ENCODE results near the gene HINT3. TPM values are rescaled to one million over a fixed set of nuclear protein-coding genes. Genes with fewer than 3 reads are reported as not detected.

The HINT3 gene
- total RNA-seq, 2 experiments from 2014 or later = 10.4 TPM

- no peaks in the 10 kb centered on the region for H3K4me1 ChIP-seq (ENCODE audit: insufficient read depth, low read length)
- ChIA-PET POLR2A (interaction anchor here (3.0 kb wide), 1 partner anchor 161 kb away, joined by 15 read pairs; the partner anchor contains the start of gene NCOA7), CTCF (interaction anchor here (1.5 kb wide), 1 partner anchor 23 kb away, joined by 5 read pairs; no protein-coding TSS in a partner anchor)
- no peak overlapping the region for H3K27ac ChIP-seq (ENCODE audit: low read depth in 1 of 2, low read length in 2 of 2)
- DNase-seq (no peak), ATAC-seq (ENCODE audit: poor library complexity) (no peak)
- Mint-ChIP-seq H3K4me3 (no peak overlapping the region), H3K27me3 (no peaks in the 10 kb centered on the region), H3K9me3 (no peaks in the 10 kb centered on the region), H3K27ac (no peak overlapping the region), H3K4me1 (ENCODE audit: low read depth) (peaks cover 6% of the 10 kb centered on the region), H3K36me3 (ENCODE audit: low read depth) (no peaks in the 10 kb centered on the region)
- H3K27me3 ChIP-seq (ENCODE audit: control insufficient read depth in 1 of 2, insufficient read depth in 2 of 2, low read length in 2 of 2) = no peaks in the 10 kb centered on the region
- TF ChIP-seq CTCF (IDR thresholded peaks at IDR 0.05) = no peak
- intact Hi-C loops (cut with DNase I, micrococcal nuclease) = no loop called here
- H3K4me3 ChIP-seq (ENCODE audit: low read length) = no peak overlapping the region
- H3K9me3 ChIP-seq (ENCODE audit: control insufficient read depth in 1 of 2, insufficient read depth in 1 of 2, low read length in 2 of 2) = no peaks in the 10 kb centered on the region
- H3K36me3 ChIP-seq (ENCODE audit: insufficient read depth, low read length) = no peaks in the 10 kb centered on the region
Measured at GRCh38 chr6:125951323-125951722, 5.2 kb upstream of the HINT3 start.

DNA sequence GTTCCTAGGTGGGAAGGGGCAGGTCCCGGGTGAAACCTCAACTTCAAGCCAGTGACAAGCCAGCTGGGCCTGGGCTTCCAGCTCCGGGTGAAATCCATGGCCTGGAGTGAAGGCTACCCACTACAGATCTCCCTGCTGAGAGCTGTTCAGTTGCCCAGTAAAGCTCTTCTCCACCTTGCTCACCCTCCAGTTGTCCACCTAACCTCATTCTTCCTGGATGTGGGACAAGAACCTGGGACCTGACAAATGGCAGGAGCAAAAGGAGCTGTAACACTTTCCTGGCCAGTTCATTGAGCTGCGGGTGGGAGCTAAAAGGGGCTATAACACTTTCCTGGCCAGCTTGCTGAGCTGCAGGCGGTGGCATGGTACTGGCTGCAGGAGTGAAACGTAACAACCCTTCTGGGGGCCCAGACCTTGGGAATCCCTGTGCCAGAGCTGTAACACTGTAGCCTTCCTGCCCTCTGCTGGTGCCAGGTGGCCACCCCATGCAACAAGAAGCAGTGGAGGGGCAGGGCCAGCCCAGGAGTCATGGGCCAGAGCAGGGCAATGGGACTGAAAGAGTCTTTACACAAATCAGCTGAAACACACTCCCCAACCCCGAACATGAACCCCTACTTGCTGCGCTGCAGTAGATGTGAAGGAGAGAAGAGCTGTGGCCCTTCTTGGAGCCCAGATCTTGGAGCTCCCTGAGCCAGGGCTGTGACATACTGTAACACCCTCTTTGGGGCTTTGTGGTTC is 3.6 kb upstream of the HINT3 start:
- H3K9me3 Mint-ChIP-seq = no peaks in the 10 kb centered on the region
- DNase-seq = peak in 1 of 14 experiments; percentile 30
- POLR2A ChIA-PET = interaction anchor here (0.8 to 3.0 kb wide), 2 partner anchors 163 to 172 kb away, joined by 3 to 15 read pairs; partner anchors contain the start of gene NCOA7

GRCh38 chr6:125953502-125953875 is 3.1 kb upstream of the HINT3 start:
- no peak overlapping the region for H3K4me3 Mint-ChIP-seq
- H3K4me1 Mint-ChIP-seq (ENCODE audit: low read depth) = peaks cover 9% of the 10 kb centered on the region
- no peak for ATAC-seq (ENCODE audit: poor library complexity)
- Histone ChIP-seq H3K9me3 (ENCODE audit: control insufficient read depth in 1 of 2, insufficient read depth in 1 of 2, low read length in 2 of 2) (no peaks in the 10 kb centered on the region), H3K4me3 (ENCODE audit: low read length) (no peak overlapping the region), H3K4me1 (ENCODE audit: insufficient read depth, low read length) (peaks cover 12% of the 10 kb centered on the region), H3K36me3 (ENCODE audit: insufficient read depth, low read length) (no peaks in the 10 kb centered on the region), H3K27ac (ENCODE audit: low read depth in 1 of 2, low read length in 2 of 2) (no peak overlapping the region), H3K27me3 (ENCODE audit: control insufficient read depth in 1 of 2, insufficient read depth in 2 of 2, low read length in 2 of 2) (no peaks in the 10 kb centered on the region)
- H3K27me3 Mint-ChIP-seq = no peaks in the 10 kb centered on the region
- peak in 1 of 14 experiments; percentile 23 for DNase-seq
- no peaks in the 10 kb centered on the region for H3K36me3 Mint-ChIP-seq (ENCODE audit: low read depth)
- H3K27ac Mint-ChIP-seq = no peak overlapping the region
- intact Hi-C loops (cut with DNase I, micrococcal nuclease) = no loop called here
- POLR2A ChIA-PET = interaction anchor here (0.8 to 3.0 kb wide), 2 partner anchors 163 to 172 kb away, joined by 3 to 15 read pairs; partner anchors contain the start of gene NCOA7
- H3K9me3 Mint-ChIP-seq = no peaks in the 10 kb centered on the region
- no peak for TF ChIP-seq CTCF (IDR thresholded peaks at IDR 0.05)
- CTCF ChIA-PET = interaction anchor here (1.0 kb wide), 1 partner anchor 172 kb away, joined by 3 read pairs; no protein-coding TSS in a partner anchor

More for the DNA sequence above, 3.6 kb upstream of the HINT3 start:
- no peak overlapping the region for H3K4me3 ChIP-seq (ENCODE audit: low read length)
- no peak for ATAC-seq (ENCODE audit: poor library complexity)
- H3K27me3 ChIP-seq (ENCODE audit: control insufficient read depth in 1 of 2, insufficient read depth in 2 of 2, low read length in 2 of 2) = no peaks in the 10 kb centered on the region
- Mint-ChIP-seq H3K4me3 (no peak overlapping the region), H3K4me1 (ENCODE audit: low read depth) (peaks cover 9% of the 10 kb centered on the region), H3K27me3 (no peaks in the 10 kb centered on the region), H3K27ac (no peak overlapping the region), H3K36me3 (ENCODE audit: low read depth) (no peaks in the 10 kb centered on the region)
- H3K36me3 ChIP-seq (ENCODE audit: insufficient read depth, low read length) = no peaks in the 10 kb centered on the region
- no peak for TF ChIP-seq CTCF (IDR thresholded peaks at IDR 0.05)
- no peak overlapping the region for H3K27ac ChIP-seq (ENCODE audit: low read depth in 1 of 2, low read length in 2 of 2)
- no peaks in the 10 kb centered on the region for H3K9me3 ChIP-seq (ENCODE audit: control insufficient read depth in 1 of 2, insufficient read depth in 1 of 2, low read length in 2 of 2)
- intact Hi-C loops (cut with DNase I, micrococcal nuclease) = no loop called here
- H3K4me1 ChIP-seq (ENCODE audit: insufficient read depth, low read length) = peaks cover 8% of the 10 kb centered on the region
- CTCF ChIA-PET = interaction anchor here (1.0 to 1.1 kb wide), 2 partner anchors 39 to 172 kb away, joined by 3 read pairs; no protein-coding TSS in a partner anchor

All from CD4-positive, alpha-beta T cell (primary cell).